Neutrophil (primary cell): ENCODE data around the gene EPS8.
"Not testable (repeated sequence)": the region's sequence is repeated elsewhere in the genome, so short reads cannot be mapped to it uniquely, and the experiment has no call there.

Experiments
- H3K27ac ChIP-seq: fragments of 200-600 bp; sonication (generic); 2 replicates; pipeline ENCODE4 v1.5.1; 2016; ENCODE audit warnings: mild to moderate bottlenecking, moderate library complexity
- H3K27me3 ChIP-seq: fragments of 200-600 bp; sonication (generic); 2 replicates; pipeline ENCODE4 v1.6.0; 2016; ENCODE audit warnings: mild to moderate bottlenecking
- H3K36me3 ChIP-seq: fragments of 200-600 bp; sonication (generic); 2 replicates; pipeline ENCODE4 v1.5.1; 2017
- H3K4me1 ChIP-seq, 2 experiments: fragments of 200-600 bp in 1 of 2; sonication (generic) in 1 of 2; 1 replicate in 1 of 2; 2 replicates in 1 of 2; pipeline versions ENCODE4 v1.5.1 to v1.6.1; 2013 to 2016; ENCODE audit warnings: low read depth in 1 of 2, low read length in 1 of 2, mild to moderate bottlenecking in 1 of 2, moderate library complexity in 1 of 2; ENCODE audit not compliant: control insufficient read depth in 1 of 2, insufficient read depth in 1 of 2
- H3K4me3 ChIP-seq, 2 experiments: fragments of 200-600 bp in 1 of 2; sonication (generic) in 1 of 2; 1 replicate in 1 of 2; 2 replicates in 1 of 2; pipeline ENCODE4 v1.5.1; 2013 to 2016; ENCODE audit warnings: low read depth in 1 of 2, low read length in 1 of 2, mild to moderate bottlenecking in 1 of 2, moderate library complexity in 1 of 2
- H3K9me3 ChIP-seq: fragments of 200-600 bp; sonication (generic); 2 replicates; pipeline ENCODE4 v1.5.1; 2016
- CTCF ChIP-seq: fragments of 200-600 bp; sonication (generic); IDR thresholded peaks from 2 replicates; pipeline ENCODE4 v1.5.1; 2016; ENCODE audit warnings: antibody characterized with exemption

EPS8 gene

GRCh38 chr12:15770021-15770420, 19.2 kb downstream of the EPS8 start:
- no peaks in the 10 kb centered on the region for H3K36me3 ChIP-seq
- TF ChIP-seq CTCF, result no peak
- H3K4me3 ChIP-seq, result no peak overlapping the region
- no peaks in the 10 kb centered on the region for H3K27me3 ChIP-seq
- no peak overlapping the region for H3K27ac ChIP-seq
- H3K4me1 ChIP-seq, result no peaks in the 10 kb centered on the region
- H3K9me3 ChIP-seq, result no peaks in the 10 kb centered on the region

GRCh38 chr12:15769586-15769985, 19.6 kb downstream of the EPS8 start:
- Histone ChIP-seq H3K27ac (no peak overlapping the region), H3K36me3 (no peaks in the 10 kb centered on the region)
- no peak for TF ChIP-seq CTCF

GRCh38 chr12:15767301-15767700, 21.9 kb downstream of the EPS8 start:
- H3K4me1 ChIP-seq, result no peaks in the 10 kb centered on the region
- H3K36me3 ChIP-seq, result no peaks in the 10 kb centered on the region
- no peak for TF ChIP-seq CTCF
- H3K9me3 ChIP-seq, result no peaks in the 10 kb centered on the region
- no peak overlapping the region for H3K4me3 ChIP-seq
- no peak overlapping the region for H3K27ac ChIP-seq
- H3K27me3 ChIP-seq, result no peaks in the 10 kb centered on the region

More at GRCh38 chr12:15769586-15769985, 19.6 kb downstream of the EPS8 start:
- H3K4me1 ChIP-seq, result no peaks in the 10 kb centered on the region
- no peaks in the 10 kb centered on the region for H3K9me3 ChIP-seq
- H3K27me3 ChIP-seq, result no peaks in the 10 kb centered on the region
- no peak overlapping the region for H3K4me3 ChIP-seq

- Histone ChIP-seq H3K27ac (no peak overlapping the region), H3K27me3 (no peaks in the 10 kb centered on the region), H3K36me3 (no peaks in the 10 kb centered on the region), H3K4me3 (no peak overlapping the region), H3K9me3 (no peaks in the 10 kb centered on the region), H3K4me1 (no peaks in the 10 kb centered on the region)
- no peak for TF ChIP-seq CTCF
Measured at GRCh38 chr12:15763328-15763727, 25.9 kb downstream of the EPS8 start.

GRCh38 chr12:15762162-15762561, 27.0 kb downstream of the EPS8 start:
- H3K4me1 ChIP-seq, H3K36me3 ChIP-seq, H3K9me3 ChIP-seq, H3K4me3 ChIP-seq, H3K27me3 ChIP-seq, H3K27ac ChIP-seq: not testable (repeated sequence)

- Histone ChIP-seq H3K27me3 (no peaks in the 10 kb centered on the region), H3K9me3 (no peaks in the 10 kb centered on the region), H3K36me3 (no peaks in the 10 kb centered on the region), H3K27ac (no peak overlapping the region), H3K4me3 (no peak overlapping the region), H3K4me1 (no peaks in the 10 kb centered on the region)
- no peak for TF ChIP-seq CTCF
Measured at GRCh38 chr12:15757553-15758255, 31.5 kb downstream of the EPS8 start.
